ENCODE measurements around the gene CALR.

- TF ChIP-seq, protein P1, sequence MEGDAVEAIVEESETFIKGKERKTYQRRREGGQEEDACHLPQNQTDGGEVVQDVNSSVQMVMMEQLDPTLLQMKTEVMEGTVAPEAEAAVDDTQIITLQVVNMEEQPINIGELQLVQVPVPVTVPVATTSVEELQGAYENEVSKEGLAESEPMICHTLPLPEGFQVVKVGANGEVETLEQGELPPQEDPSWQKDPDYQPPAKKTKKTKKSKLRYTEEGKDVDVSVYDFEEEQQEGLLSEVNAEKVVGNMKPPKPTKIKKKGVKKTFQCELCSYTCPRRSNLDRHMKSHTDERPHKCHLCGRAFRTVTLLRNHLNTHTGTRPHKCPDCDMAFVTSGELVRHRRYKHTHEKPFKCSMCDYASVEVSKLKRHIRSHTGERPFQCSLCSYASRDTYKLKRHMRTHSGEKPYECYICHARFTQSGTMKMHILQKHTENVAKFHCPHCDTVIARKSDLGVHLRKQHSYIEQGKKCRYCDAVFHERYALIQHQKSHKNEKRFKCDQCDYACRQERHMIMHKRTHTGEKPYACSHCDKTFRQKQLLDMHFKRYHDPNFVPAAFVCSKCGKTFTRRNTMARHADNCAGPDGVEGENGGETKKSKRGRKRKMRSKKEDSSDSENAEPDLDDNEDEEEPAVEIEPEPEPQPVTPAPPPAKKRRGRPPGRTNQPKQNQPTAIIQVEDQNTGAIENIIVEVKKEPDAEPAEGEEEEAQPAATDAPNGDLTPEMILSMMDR (conservative IDR thresholded peaks at IDR 0.05) = no peak
- TF ChIP-seq ZFX (IDR thresholded peaks at IDR 0.05) = no peak
These were observed 9.5 kb downstream of the CALR start for GRCh38 chr19:12947702-12948611.

Measured in C4-2B (cell line).